Measurements from ENCODE around the gene CYBA. TPM values are rescaled to one million over a fixed set of nuclear protein-coding genes. Genes with fewer than 3 reads are reported as not detected.

CYBA gene
- total RNA-seq, 1 donor, result 250 TPM

GRCh38 chr16:88623858-88624257 is 27.0 kb downstream of the CYBA start:
- TF ChIP-seq, protein P1, sequence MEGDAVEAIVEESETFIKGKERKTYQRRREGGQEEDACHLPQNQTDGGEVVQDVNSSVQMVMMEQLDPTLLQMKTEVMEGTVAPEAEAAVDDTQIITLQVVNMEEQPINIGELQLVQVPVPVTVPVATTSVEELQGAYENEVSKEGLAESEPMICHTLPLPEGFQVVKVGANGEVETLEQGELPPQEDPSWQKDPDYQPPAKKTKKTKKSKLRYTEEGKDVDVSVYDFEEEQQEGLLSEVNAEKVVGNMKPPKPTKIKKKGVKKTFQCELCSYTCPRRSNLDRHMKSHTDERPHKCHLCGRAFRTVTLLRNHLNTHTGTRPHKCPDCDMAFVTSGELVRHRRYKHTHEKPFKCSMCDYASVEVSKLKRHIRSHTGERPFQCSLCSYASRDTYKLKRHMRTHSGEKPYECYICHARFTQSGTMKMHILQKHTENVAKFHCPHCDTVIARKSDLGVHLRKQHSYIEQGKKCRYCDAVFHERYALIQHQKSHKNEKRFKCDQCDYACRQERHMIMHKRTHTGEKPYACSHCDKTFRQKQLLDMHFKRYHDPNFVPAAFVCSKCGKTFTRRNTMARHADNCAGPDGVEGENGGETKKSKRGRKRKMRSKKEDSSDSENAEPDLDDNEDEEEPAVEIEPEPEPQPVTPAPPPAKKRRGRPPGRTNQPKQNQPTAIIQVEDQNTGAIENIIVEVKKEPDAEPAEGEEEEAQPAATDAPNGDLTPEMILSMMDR (IDR thresholded peaks at IDR 0.05; ENCODE audit: extremely low read depth, low read depth, low read length), result no peak
- Histone ChIP-seq H3K4me2 (ENCODE audit: insufficient read depth, low read length) (no peak overlapping the region), H3K36me3 (ENCODE audit: insufficient read depth, low read length) (peaks cover 48% of the 10 kb centered on the region), H3K4me3 (ENCODE audit: insufficient read depth, low read length) (no peak overlapping the region), H3K27me3 (ENCODE audit: insufficient read depth, low read length) (no peaks in the 10 kb centered on the region), H3K79me2 (ENCODE audit: insufficient read depth, low read length) (peaks cover 12% of the 10 kb centered on the region), H4K20me1 (ENCODE audit: insufficient read depth, low read length) (peaks cover 6% of the 10 kb centered on the region), H3K27ac (ENCODE audit: low read depth, low read length) (no peak overlapping the region), H2AFZ (ENCODE audit: low read length) (no peak overlapping the region), H3K4me1 (ENCODE audit: insufficient read depth, low read length) (no peaks in the 10 kb centered on the region), H3K9me3 (ENCODE audit: low read depth, low read length) (no peaks in the 10 kb centered on the region)
- DNase-seq (ENCODE audit: insufficient read length, low spot score, missing footprints), result peak; percentile 68

DNA sequence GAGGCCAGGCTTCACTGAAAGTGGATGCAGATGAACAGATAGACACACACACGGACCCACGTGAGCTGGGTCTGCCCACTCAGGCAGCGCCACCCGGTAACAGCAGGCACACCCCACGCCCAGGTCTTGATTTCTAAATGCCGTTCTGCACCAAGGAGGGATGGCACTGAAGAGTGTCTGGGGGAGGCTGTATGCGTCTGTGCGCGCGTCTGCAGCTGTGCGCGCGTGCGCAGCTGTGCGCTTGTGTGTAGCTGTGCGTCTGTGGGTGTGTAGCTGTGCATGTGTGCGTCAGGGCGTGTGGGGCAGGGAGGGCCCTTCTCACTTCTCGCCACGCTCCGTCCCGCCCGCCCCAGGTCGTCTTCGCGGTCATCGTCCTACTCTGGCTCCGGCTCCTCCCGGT is 28.0 kb downstream of the CYBA start:
- no peak for DNase-seq (ENCODE audit: insufficient read length, low spot score, missing footprints)
- peaks cover 40% of the 10 kb centered on the region for H3K36me3 ChIP-seq (ENCODE audit: insufficient read depth, low read length)
- peaks cover 20% of the 10 kb centered on the region for H3K79me2 ChIP-seq (ENCODE audit: insufficient read depth, low read length)
- H3K4me1 ChIP-seq (ENCODE audit: insufficient read depth, low read length), result no peaks in the 10 kb centered on the region
- TF ChIP-seq, protein P1 (IDR thresholded peaks at IDR 0.05; ENCODE audit: extremely low read depth, low read depth, low read length), result no peak
- H3K4me3 ChIP-seq (ENCODE audit: insufficient read depth, low read length), result no peak overlapping the region
- peaks cover 10% of the 10 kb centered on the region for H4K20me1 ChIP-seq (ENCODE audit: insufficient read depth, low read length)
- no peak overlapping the region for H3K27ac ChIP-seq (ENCODE audit: low read depth, low read length)
- no peaks in the 10 kb centered on the region for H3K9me3 ChIP-seq (ENCODE audit: low read depth, low read length)
- H2AFZ ChIP-seq (ENCODE audit: low read length), result no peak overlapping the region
- H3K27me3 ChIP-seq (ENCODE audit: insufficient read depth, low read length), result no peaks in the 10 kb centered on the region
- no peak overlapping the region for H3K4me2 ChIP-seq (ENCODE audit: insufficient read depth, low read length)

DNA sequence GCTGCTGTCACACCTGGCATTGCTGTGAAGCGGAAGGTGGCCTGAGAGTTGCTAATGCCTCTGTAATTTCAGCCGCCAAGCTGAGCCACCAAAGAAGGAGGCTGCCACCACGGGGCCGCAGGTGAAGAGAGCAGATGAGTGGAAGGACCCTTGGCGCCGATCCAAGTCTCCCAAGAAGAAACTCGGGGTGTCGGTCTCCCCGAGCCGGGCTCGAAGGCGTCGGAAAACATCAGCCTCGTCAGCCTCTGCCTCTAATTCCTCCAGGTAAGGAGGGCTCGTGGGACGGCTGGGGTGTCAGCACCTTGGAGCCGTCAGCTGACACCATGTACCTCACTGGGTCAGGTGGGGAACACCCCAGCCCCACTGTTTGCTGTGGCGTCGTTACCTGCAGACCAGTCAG is 28.7 kb downstream of the CYBA start:
- peaks cover 13% of the 10 kb centered on the region for H4K20me1 ChIP-seq (ENCODE audit: insufficient read depth, low read length)
- no peak overlapping the region for H2AFZ ChIP-seq (ENCODE audit: low read length)
- H3K4me1 ChIP-seq (ENCODE audit: insufficient read depth, low read length), result no peaks in the 10 kb centered on the region
- H3K36me3 ChIP-seq (ENCODE audit: insufficient read depth, low read length), result peaks cover 35% of the 10 kb centered on the region
- TF ChIP-seq, protein P1 (IDR thresholded peaks at IDR 0.05; ENCODE audit: extremely low read depth, low read depth, low read length), result no peak
- DNase-seq (ENCODE audit: insufficient read length, low spot score, missing footprints), result no peak
- no peaks in the 10 kb centered on the region for H3K9me3 ChIP-seq (ENCODE audit: low read depth, low read length)
- no peak overlapping the region for H3K4me2 ChIP-seq (ENCODE audit: insufficient read depth, low read length)
- H3K27ac ChIP-seq (ENCODE audit: low read depth, low read length), result no peak overlapping the region
- H3K4me3 ChIP-seq (ENCODE audit: insufficient read depth, low read length), result no peak overlapping the region
- peaks cover 25% of the 10 kb centered on the region for H3K79me2 ChIP-seq (ENCODE audit: insufficient read depth, low read length)
- H3K27me3 ChIP-seq (ENCODE audit: insufficient read depth, low read length), result no peaks in the 10 kb centered on the region

- Histone ChIP-seq H3K4me1 (ENCODE audit: insufficient read depth, low read length) (no peaks in the 10 kb centered on the region), H3K27me3 (ENCODE audit: insufficient read depth, low read length) (no peaks in the 10 kb centered on the region), H2AFZ (ENCODE audit: low read length) (no peak overlapping the region), H3K4me2 (ENCODE audit: insufficient read depth, low read length) (no peak overlapping the region), H3K27ac (ENCODE audit: low read depth, low read length) (no peak overlapping the region), H3K9me3 (ENCODE audit: low read depth, low read length) (no peaks in the 10 kb centered on the region), H3K36me3 (ENCODE audit: insufficient read depth, low read length) (peaks cover 29% of the 10 kb centered on the region), H4K20me1 (ENCODE audit: insufficient read depth, low read length) (peaks cover 25% of the 10 kb centered on the region), H3K79me2 (ENCODE audit: insufficient read depth, low read length) (peaks cover 45% of the 10 kb centered on the region), H3K4me3 (ENCODE audit: insufficient read depth, low read length) (no peak overlapping the region)
- TF ChIP-seq, protein P1 (IDR thresholded peaks at IDR 0.05; ENCODE audit: extremely low read depth, low read depth, low read length), result no peak
- peak; percentile 61 for DNase-seq (ENCODE audit: insufficient read length, low spot score, missing footprints)
These were observed 30.7 kb downstream of the CYBA start for GRCh38 chr16:88619859-88620815.

Measured in osteoblast (primary cell).